Right atrium auricular region (tissue), 2 donors: Measurements from ENCODE around the gene CNDP1. TPM values are rescaled to one million over a fixed set of nuclear protein-coding genes. Genes with fewer than 3 reads are reported as not detected.

Experiments used
- DNase-seq: peaks from one replicate; pipeline ENCODE4 v3.0.0-alpha.2; 2019; ENCODE audit warnings: low spot score
- H3K27ac ChIP-seq, 2 donors: fragments of 200-600 bp; sonication (generic); 1 replicate in 1 of 2; 2 replicates in 1 of 2; pipeline ENCODE4 v1.5.1; 2016 to 2019
- H3K27me3 ChIP-seq, 2 donors: fragments of 200-600 bp; sonication (generic); one replicate each; pipeline versions ENCODE4 v1.5.1 to v1.6.0; 2017 to 2019
- H3K36me3 ChIP-seq: fragments of 200-600 bp; sonication (generic); one replicate; pipeline ENCODE4 v1.5.1; 2016
- H3K4me1 ChIP-seq, 2 donors: fragments of 200-600 bp; sonication (generic); one replicate each; pipeline versions ENCODE4 v1.5.1 to v1.6.0; 2017 to 2019
- H3K4me3 ChIP-seq, 2 donors: fragments of 200-600 bp; sonication (generic); 1 replicate in 1 of 2; 2 replicates in 1 of 2; pipeline ENCODE4 v1.5.1; 2017 to 2019; ENCODE audit warnings: mild to moderate bottlenecking in 1 of 2, moderate library complexity in 1 of 2
- H3K9me3 ChIP-seq, 2 donors: fragments of 200-600 bp; sonication (generic); one replicate each; pipeline ENCODE4 v1.5.1; 2019
- CTCF ChIP-seq, 2 donors: fragments of 200-600 bp; sonication (generic); IDR thresholded peaks; one replicate each; pipeline ENCODE4 v1.5.1; 2019; ENCODE audit warnings: antibody characterized with exemption in 2 of 2
- total RNA-seq, 2 donors: library from RNA; depleted of rRNA; stranded (reverse); fragments of >200 nt; gene quantifications; one replicate each; pipeline ENCODE4 v1.1.0, GENCODE V29; 2016

CNDP1 gene
- total RNA-seq, 2 donors from 2014 or later: not detected

- Histone ChIP-seq H3K4me3 (no peak overlapping the region), H3K27me3 (no peaks in the 10 kb centered on the region), H3K4me1 (no peaks in the 10 kb centered on the region), H3K27ac (no peak overlapping the region), H3K9me3 (no peaks in the 10 kb centered on the region), H3K36me3 (no peaks in the 10 kb centered on the region)
- DNase-seq: no peak
- TF ChIP-seq CTCF (IDR thresholded peaks at IDR 0.05): no peak
Measured at GRCh38 chr18:74579496-74580065, 45.3 kb downstream of the CNDP1 start.

GRCh38 chr18:74582642-74583041, 48.3 kb downstream of the CNDP1 start:
- H3K27me3 ChIP-seq: no peaks in the 10 kb centered on the region
- H3K9me3 ChIP-seq: no peaks in the 10 kb centered on the region
- TF ChIP-seq CTCF (IDR thresholded peaks at IDR 0.05): no peak
- no peak overlapping the region for H3K27ac ChIP-seq
- H3K4me3 ChIP-seq: no peak overlapping the region
- no peaks in the 10 kb centered on the region for H3K4me1 ChIP-seq
- DNase-seq: no peak
- H3K36me3 ChIP-seq: no peaks in the 10 kb centered on the region

- no peaks in the 10 kb centered on the region for H3K9me3 ChIP-seq
- H3K27ac ChIP-seq: no peak overlapping the region
- no peak for TF ChIP-seq CTCF (IDR thresholded peaks at IDR 0.05)
- no peaks in the 10 kb centered on the region for H3K36me3 ChIP-seq
- peaks cover 0 to 5% of the 10 kb centered on the region in 2 donors for H3K4me1 ChIP-seq
- DNase-seq: no peak
- H3K27me3 ChIP-seq: no peaks in the 10 kb centered on the region
- no peak overlapping the region for H3K4me3 ChIP-seq
Measured at GRCh38 chr18:74587441-74587840, 53.1 kb downstream of the CNDP1 start.

- H3K27ac ChIP-seq: no peak overlapping the region
- H3K9me3 ChIP-seq: no peaks in the 10 kb centered on the region
- TF ChIP-seq CTCF (IDR thresholded peaks at IDR 0.05): no peak
- peaks cover 0 to 5% of the 10 kb centered on the region in 2 donors for H3K4me1 ChIP-seq
- H3K27me3 ChIP-seq: no peaks in the 10 kb centered on the region
- H3K36me3 ChIP-seq: peaks cover 7% of the 10 kb centered on the region
- no peak for DNase-seq
- H3K4me3 ChIP-seq: no peak overlapping the region
Measured at GRCh38 chr18:74589021-74589420, 54.7 kb downstream of the CNDP1 start.

- Histone ChIP-seq H3K36me3 (peaks cover 7% of the 10 kb centered on the region), H3K9me3 (no peaks in the 10 kb centered on the region), H3K4me3 (no peak overlapping the region), H3K27me3 (no peaks in the 10 kb centered on the region), H3K27ac (no peak overlapping the region), H3K4me1 (peaks cover 0 to 13% of the 10 kb centered on the region in 2 donors)
- TF ChIP-seq CTCF (IDR thresholded peaks at IDR 0.05): no peak
- no peak for DNase-seq
Measured at GRCh38 chr18:74589811-74590210, 55.5 kb downstream of the CNDP1 start.

- Histone ChIP-seq H3K9me3 (no peaks in the 10 kb centered on the region), H3K27me3 (no peaks in the 10 kb centered on the region), H3K36me3 (peaks cover 7% of the 10 kb centered on the region), H3K4me3 (no peak overlapping the region), H3K4me1 (peaks cover 0 to 21% of the 10 kb centered on the region in 2 donors), H3K27ac (no peak overlapping the region)
- no peak for TF ChIP-seq CTCF (IDR thresholded peaks at IDR 0.05)
- DNase-seq: no peak
Measured at GRCh38 chr18:74590671-74591070, 56.4 kb downstream of the CNDP1 start.
